DMS53 (cell line): ENCODE measurements around the gene CNPY3.
A peak's percentile ranks its signal among the peaks of the same experiment; 100 is the strongest.

Experiments used
- DNase-seq: peaks from one replicate; lab custom pipeline; 2025; lab: John Stamatoyannopoulos, UW

Gene CNPY3

DNA sequence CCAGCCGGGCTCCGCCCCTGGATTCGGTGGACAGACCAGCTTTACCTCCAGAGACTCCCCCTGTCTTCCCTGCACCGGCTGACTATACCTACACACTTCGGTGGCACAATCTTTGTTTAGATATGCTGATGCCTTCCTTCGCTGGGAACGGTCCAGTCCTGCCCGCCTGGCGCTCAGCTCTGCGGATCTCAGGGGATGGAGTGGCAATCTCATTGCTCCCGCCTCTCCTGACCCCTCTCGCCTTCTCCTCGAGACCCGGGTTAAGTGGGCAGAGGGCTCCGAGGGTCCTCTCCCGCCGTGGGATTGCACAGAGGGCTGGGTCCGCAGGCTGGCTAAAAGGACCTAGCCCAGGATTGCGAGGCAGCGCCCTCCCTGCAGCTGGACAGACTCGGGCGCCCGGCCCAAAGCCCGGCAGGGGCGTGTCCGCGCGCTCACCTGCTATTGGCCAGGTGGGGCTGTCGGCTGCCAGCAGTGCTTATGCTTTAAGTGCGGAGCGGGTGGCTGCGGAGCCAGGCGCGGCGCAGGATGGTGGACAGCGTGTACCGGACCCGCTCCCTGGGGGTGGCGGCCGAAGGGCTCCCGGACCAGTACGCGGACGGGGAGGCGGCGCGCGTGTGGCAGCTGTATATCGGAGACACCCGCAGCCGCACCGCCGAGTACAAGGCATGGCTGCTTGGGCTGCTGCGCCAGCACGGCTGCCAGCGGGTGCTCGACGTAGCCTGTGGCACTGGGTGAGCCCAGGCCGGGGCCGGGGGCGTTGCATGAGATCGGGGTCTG lies 31.2 kb downstream of the CNPY3 start, which contains the start of gene GNMT:
Gene GNMT (plus strand): TSS at position 512 of the 777 bp plus-strand sequence. CDS start 14 bp downstream, at position 526.
- DNase-seq = peak; percentile 88

DNA sequence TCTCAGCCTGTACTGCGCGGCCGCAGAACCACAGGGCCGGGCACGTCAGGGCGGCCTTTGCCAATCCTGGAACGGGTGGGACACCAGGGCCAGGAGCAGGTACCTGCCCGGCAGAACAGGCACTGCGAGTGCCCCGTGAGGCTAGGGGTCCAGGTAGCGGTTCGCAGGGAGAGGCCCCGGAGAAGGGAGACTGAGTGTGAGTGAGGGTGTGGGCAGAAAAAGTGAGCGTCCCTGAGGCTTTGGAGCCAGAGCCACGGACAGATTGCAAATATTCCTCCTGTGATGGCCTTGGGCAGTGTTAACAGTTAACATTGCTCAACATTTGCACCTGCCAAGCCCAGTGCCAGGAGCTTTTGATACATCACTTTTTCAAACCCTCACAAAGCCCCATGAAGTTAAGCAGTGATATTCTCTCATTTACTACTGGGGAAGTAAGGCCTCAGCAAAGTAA lies 31.8 kb downstream of the CNPY3 start:
- DNase-seq = peak; percentile 62

DNA sequence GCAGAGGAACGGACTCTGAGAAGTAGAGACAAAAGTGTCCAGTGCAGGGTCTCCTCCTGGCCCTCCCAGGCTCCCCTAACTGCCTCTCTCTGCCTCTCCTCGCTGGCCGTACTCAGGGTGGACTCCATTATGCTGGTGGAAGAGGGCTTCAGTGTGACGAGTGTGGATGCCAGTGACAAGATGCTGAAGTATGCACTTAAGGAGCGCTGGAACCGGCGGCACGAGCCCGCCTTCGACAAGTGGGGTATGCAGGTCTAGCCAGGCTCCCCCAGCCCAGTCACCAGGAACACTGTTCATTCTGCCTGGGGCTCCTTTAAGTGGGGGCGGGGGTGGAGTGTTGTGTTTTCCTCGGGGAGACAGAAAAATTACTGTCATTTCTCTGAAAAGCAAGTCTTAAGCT lies 32.8 kb downstream of the CNPY3 start:
- DNase-seq = no peak

DNA sequence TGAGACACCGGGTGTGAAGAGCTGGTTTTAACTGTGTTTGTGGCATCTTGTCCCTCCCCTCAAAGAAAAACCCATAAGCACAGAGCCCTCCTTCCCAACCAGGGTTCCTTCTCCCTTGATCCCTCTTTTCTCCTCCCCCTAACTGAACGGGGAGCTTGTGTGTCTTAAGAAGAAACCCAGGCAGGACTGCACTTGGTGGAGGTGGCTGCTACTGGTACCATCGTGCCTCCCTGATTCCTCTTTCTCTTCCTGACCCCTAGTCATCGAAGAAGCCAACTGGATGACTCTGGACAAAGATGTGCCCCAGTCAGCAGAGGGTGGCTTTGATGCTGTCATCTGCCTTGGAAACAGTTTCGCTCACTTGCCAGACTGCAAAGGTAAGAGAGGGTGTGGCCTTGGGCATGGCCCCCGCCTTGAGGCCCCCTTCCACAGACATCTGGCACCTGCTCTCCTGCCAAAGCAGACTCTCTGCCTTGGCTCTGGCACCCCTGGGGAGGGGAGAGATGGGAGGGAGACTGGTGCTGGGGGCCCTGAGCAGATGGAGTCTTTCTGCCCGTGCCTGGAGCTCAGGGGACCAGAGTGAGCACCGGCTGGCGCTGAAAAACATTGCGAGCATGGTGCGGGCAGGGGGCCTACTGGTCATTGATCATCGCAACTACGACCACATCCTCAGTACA lies 33.4 kb downstream of the CNPY3 start:
- DNase-seq = no peak

- no peak for DNase-seq
Measured at GRCh38 chr6:42963179-42963854, 34.0 kb downstream of the CNPY3 start.

- DNase-seq = peak; percentile 79
Measured at GRCh38 chr6:42963855-42964605, 34.8 kb downstream of the CNPY3 start.

DNA sequence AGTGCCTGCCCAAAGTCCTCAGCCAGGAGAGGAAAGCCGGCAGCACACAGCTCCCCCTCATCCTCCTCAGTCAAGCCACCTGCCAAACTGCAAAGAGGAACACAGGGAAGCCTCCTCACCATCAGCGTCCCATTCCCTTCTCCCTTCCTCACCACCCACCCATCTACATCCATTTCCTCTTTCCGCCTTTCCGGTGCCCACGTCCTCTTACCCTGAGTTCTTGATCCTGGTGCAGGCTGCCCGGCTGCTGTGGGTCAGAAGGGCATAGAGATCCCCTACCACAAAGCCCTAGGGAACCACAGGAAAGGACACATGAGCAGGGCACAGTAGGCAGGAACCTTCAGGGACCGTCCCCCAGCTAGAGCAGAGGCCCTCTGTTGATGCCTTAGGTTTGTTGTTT lies 37.3 kb downstream of the CNPY3 start:
- DNase-seq = no peak

DNA sequence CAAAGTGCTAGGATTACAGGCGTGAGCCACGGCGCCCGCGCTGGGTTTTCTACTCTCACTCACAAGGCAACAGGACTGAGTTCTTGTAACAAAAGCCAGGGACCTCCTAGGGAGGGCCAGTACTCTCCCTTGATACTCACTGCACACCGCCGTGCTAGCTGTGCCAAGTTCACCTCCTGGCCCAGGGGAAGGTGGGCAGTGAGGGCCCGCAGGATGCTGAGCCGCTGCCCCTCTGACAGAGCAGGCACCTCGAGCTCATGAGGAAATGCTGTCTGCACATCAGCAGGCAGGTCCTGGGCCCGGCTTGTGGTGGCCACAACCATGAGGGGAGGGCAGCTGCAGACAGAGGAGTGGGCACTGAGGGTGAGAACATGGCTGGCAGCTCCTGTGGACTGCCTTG lies 37.9 kb downstream of the CNPY3 start:
- no peak for DNase-seq

DNA sequence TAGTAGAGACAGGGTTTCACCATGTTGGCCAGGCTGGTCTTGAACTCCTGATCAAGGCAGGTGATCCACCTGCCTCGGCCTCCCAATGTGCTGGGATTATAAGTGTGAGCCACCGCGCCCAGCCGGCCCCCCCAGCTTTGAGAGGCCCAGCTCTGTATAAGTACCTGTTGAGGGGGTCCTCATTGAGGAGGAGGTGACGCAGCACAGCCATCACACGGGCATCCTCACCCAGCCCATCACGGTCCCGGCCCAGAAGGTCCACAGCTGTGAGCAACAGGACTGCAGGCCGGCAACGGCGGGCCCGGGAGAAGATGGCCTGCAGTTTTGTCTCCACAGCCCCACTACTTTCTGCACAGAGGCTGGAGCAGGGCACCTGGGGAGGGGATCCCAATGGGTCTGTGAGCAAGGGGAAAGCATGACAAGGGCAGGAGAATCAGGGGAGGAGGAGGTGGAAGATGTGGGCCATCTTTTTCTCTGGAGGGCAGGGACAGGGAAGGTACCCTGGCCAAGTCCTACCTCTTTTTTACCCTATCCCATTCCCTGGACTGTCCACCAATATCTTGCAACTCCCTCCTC lies 38.9 kb downstream of the CNPY3 start:
- DNase-seq = no peak

DNA sequence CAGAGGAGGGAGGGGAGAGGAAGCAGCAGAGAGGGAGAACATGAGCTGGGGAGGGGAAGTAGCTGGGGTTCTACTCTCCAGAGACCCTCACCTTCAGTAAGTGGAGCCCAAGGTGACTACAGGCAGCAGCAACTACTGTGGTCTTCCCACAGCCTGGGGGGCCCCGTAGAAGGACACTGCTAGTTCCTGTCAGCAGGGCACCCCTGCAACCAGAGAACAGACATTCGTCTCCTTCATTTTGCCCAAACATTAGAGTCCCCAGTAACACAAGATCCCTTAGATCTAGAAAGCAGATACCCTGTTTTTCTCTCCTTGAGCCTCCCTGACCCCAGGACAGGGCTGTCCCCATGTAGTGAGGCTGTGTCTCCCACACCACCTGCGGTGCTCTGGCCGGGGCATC lies 39.5 kb downstream of the CNPY3 start:
- DNase-seq = no peak

- no peak for DNase-seq
Measured at GRCh38 chr6:42969431-42969830, 40.2 kb downstream of the CNPY3 start.

DNA sequence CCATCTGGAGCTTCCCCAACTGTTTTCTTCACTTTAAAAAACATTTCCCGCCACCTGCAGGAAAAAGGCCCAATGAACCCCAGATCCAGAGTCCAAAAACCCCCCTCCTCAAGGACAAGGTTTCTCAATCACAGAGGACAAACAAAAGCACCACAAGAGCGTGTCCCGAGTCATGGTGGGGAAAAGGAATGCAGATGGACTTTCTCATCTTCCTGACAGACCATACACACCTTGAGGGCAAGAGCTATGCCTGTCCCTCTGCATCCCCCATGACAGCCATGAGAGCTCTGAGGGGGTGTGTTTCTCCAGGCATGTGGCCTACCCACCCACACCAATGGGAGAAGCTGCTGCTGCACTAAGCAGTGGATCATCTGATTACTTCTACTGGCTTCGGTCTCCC lies 40.7 kb downstream of the CNPY3 start:
- DNase-seq = no peak

GRCh38 chr6:42970871-42971612 lies 41.8 kb downstream of the CNPY3 start:
- peak; percentile 58 for DNase-seq

DNA sequence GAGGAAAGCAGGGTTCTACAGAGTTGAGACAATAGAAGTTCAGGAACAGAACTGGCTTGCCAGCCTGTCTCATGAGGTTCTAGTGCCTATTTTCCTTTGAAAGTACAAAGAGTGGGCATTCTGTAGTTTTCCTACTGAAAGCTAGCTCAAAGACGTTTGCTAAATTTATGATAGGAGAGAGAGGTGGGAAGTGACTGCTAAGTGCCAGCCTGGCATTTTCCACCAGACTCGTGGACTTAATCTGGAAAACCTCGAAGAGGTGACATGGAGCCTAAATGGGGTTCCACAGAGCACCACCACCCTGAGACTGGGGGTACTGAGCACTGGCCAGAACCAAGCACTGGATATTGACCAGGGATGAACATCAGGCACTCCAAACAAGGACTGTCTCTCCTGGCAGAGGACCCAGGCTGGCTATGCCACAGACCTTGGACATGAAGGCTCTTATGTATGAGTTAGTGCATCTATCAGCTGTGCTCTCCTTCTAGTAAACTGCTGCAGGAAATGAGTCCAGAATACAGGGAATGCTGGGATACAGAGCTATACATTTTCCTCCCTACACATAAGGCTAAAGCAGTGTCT lies 42.6 kb downstream of the CNPY3 start:
- DNase-seq = peak; percentile 29

DNA sequence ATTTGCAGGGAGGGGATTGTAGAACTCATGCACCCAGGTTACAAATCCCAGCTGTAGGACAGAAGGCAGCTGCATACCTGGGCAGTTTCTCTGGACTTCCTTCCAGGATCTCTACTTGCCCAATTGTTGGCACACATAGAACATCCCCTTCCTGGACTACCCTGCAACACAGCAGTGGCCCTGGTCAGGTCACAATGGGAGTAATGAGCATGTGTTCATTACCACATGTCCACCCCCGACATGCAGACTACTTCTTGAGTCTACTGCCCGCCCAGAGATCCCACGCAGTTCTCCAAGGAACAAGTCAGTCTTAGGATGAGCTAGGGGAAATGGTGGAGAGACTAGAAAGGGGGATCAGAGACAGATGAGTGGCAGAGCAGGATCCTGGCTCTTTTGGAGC lies 44.6 kb downstream of the CNPY3 start:
- DNase-seq = no peak

GRCh38 chr6:42974919-42975505 lies 45.7 kb downstream of the CNPY3 start:
- no peak for DNase-seq

DNA sequence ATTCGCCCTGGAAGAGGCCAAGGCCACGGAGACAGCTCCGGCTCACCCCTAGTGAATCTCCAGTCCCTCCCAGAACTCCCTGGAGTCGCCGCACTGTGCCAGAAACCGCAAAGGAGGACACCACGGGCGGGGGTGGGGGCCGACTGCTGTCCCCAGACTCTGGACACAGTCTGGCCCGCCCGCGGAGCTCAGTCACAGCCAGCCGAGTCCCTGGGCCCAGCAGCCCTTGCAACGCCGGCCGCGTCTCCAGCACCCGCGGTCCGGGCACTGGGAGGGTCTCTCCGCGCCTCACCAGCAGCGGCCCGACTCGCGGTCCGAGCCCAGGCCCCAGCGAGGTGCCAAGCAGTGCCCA lies 49.2 kb downstream of the CNPY3 start:
- peak; percentile 71 for DNase-seq

GRCh38 chr6:42978839-42979522 lies 49.7 kb downstream of the CNPY3 start, which contains the start of gene PEX6:
Gene PEX6, minus strand, starts transcription at chr6:42979181. Its CDS starts 31 bp downstream, at chr6:42979150.
- DNase-seq = peak; percentile 93

DNA sequence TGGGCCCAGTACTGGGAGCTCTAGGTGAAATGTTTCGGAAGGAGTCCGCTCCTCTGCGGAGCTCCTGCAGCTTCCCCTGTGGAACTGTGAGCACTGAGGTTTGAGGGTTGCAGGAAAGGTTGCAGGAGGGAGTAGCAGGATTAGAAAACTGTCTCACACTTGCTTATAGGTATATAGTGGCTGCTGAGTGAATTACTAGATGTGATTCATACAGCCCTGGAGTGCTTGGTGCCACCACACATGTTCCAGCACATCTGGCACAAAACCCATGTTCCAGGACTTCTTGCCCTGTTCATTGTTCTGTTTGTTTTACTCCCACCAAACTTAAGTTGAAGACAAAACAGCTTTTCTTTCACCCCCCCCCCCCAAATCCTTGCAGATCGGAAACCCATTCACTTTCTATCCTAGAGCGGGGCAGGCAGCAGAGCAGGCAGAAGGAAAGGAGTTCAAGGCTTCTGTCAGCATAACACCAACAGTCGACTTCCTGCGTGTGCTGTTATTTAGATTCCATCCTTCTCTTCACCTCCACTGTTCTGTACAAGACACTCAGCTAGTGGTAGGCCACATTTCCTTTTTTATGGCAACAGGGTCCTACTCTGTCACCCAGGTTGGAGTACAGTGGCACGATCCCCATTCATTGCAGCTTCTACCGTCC lies 50.4 kb downstream of the CNPY3 start:
- DNase-seq = no peak
